H9 (cell line): Measurements from ENCODE around the gene SWAP70. TPM values are rescaled to one million over a fixed set of nuclear protein-coding genes. Genes with fewer than 3 reads are reported as not detected.
A peak's percentile ranks its signal among the peaks of the same experiment; 100 is the strongest.

ENCODE experiments used
- DNase-seq: peaks from one replicate; pipeline ENCODE4 v3.0.0-alpha.2; 2017
- H2AFZ ChIP-seq: one replicate; pipeline ENCODE4 v1.6.1; 2013; ENCODE audit warnings: mild to moderate bottlenecking, low read length, control low read depth, moderate library complexity
- H2AK5ac ChIP-seq: 2 replicates; pipeline ENCODE4 v1.6.1; 2013; ENCODE audit warnings: low read length, control low read depth, mixed read lengths; ENCODE audit not compliant: insufficient read length
- H2BK120ac ChIP-seq: one replicate; pipeline ENCODE4 v1.6.1; 2013; ENCODE audit warnings: low read depth, mild to moderate bottlenecking, low read length, control low read depth, inconsistent platforms; ENCODE audit not compliant: poor library complexity, severe bottlenecking
- H2BK12ac ChIP-seq: 2 replicates; pipeline ENCODE4 v1.6.1; 2013; ENCODE audit warnings: low read length, control low read depth, mixed read lengths, low read depth; ENCODE audit not compliant: insufficient read length
- H2BK15ac ChIP-seq: 2 replicates; pipeline ENCODE4 v1.6.1; 2013; ENCODE audit warnings: low read depth, low read length, control low read depth
- H2BK20ac ChIP-seq: one replicate; pipeline ENCODE4 v1.6.1; 2013; ENCODE audit warnings: low read depth, mild to moderate bottlenecking, low read length, control low read depth, inconsistent platforms; ENCODE audit not compliant: poor library complexity, severe bottlenecking
- H2BK5ac ChIP-seq: 2 replicates; pipeline ENCODE4 v1.6.1; 2013; ENCODE audit warnings: low read length, control low read depth, mixed read lengths; ENCODE audit not compliant: insufficient read length
- H3K14ac ChIP-seq: 2 replicates; pipeline ENCODE4 v1.6.1; 2013; ENCODE audit warnings: low read length, control low read depth; ENCODE audit not compliant: insufficient read depth
- H3K18ac ChIP-seq: 2 replicates; pipeline ENCODE4 v1.6.1; 2013; ENCODE audit warnings: low read depth, mild to moderate bottlenecking, mixed read lengths, low read length, control low read depth; ENCODE audit not compliant: insufficient read length
- H3K23ac ChIP-seq: 2 replicates; pipeline ENCODE4 v1.6.1; 2013; ENCODE audit warnings: low read length, control low read depth, mixed read lengths, low read depth; ENCODE audit not compliant: insufficient read length
- H3K23me2 ChIP-seq: 2 replicates; pipeline ENCODE4 v1.6.1; 2013; ENCODE audit warnings: low read depth, mild to moderate bottlenecking, mixed read lengths, low read length, control low read depth; ENCODE audit not compliant: insufficient read length, poor library complexity, severe bottlenecking
- H3K27ac ChIP-seq: 2 replicates; pipeline ENCODE4 v1.5.1; 2013; ENCODE audit warnings: low read length, control low read depth, mixed read lengths, low read depth; ENCODE audit not compliant: insufficient read length
- H3K27me3 ChIP-seq: 2 replicates; pipeline ENCODE4 v1.6.1; 2013; ENCODE audit warnings: low read length, control low read depth, inconsistent platforms; ENCODE audit not compliant: insufficient read depth
- H3K4ac ChIP-seq: 2 replicates; pipeline ENCODE4 v1.6.1; 2013; ENCODE audit warnings: low read depth, mild to moderate bottlenecking, control low read depth, inconsistent platforms, low read length, moderate library complexity
- H3K4me1 ChIP-seq: 2 replicates; pipeline ENCODE4 v1.6.1; 2013; ENCODE audit warnings: low read length, control low read depth, inconsistent platforms; ENCODE audit not compliant: insufficient read depth
- H3K4me2 ChIP-seq: 2 replicates; pipeline ENCODE4 v1.6.1; 2013; ENCODE audit warnings: low read length, control low read depth, mixed read lengths; ENCODE audit not compliant: insufficient read length, insufficient read depth
- H3K56ac ChIP-seq: 2 replicates; pipeline ENCODE4 v1.6.1; 2013; ENCODE audit warnings: low read depth, mild to moderate bottlenecking, mixed read lengths, low read length, control low read depth; ENCODE audit not compliant: insufficient read length
- H3K79me1 ChIP-seq: 2 replicates; pipeline ENCODE4 v1.6.1; 2013; ENCODE audit warnings: low read depth, mild to moderate bottlenecking, moderate library complexity, low read length, control low read depth, inconsistent platforms; ENCODE audit not compliant: insufficient read depth, poor library complexity, severe bottlenecking
- H3K79me2 ChIP-seq: 2 replicates; pipeline ENCODE4 v1.6.1; 2013; ENCODE audit warnings: low read length, control low read depth, inconsistent platforms; ENCODE audit not compliant: insufficient read depth
- H3K9ac ChIP-seq: 2 replicates; pipeline ENCODE4 v1.6.1; 2013; ENCODE audit warnings: low read length, control low read depth, mixed read lengths; ENCODE audit not compliant: insufficient read length; ENCODE audit errors: extremely low read depth
- H3K9me3 ChIP-seq: one replicate; pipeline ENCODE4 v1.6.1; 2013; ENCODE audit warnings: low read depth, low read length, inconsistent platforms; ENCODE audit not compliant: control insufficient read depth
- H3T11ph ChIP-seq: one replicate; pipeline ENCODE4 v1.6.1; 2013; ENCODE audit warnings: mild to moderate bottlenecking, low read length, control low read depth, inconsistent platforms
- H4K20me1 ChIP-seq: one replicate; pipeline ENCODE4 v1.6.1; 2013; ENCODE audit not compliant: control insufficient read depth, insufficient read length, insufficient read depth
- H4K5ac ChIP-seq: 2 replicates; pipeline ENCODE4 v1.6.1; 2013; ENCODE audit warnings: low read depth, mild to moderate bottlenecking, mixed read lengths, low read length, control low read depth; ENCODE audit not compliant: insufficient read length
- H4K8ac ChIP-seq: replicated peaks from 2 replicates; pipeline ENCODE4 v1.6.1; 2013; ENCODE audit warnings: low read length, control low read depth, mixed read lengths, low read depth; ENCODE audit not compliant: insufficient read length
- H4K91ac ChIP-seq: 2 replicates; pipeline ENCODE4 v1.6.1; 2013; ENCODE audit warnings: low read depth, mild to moderate bottlenecking, moderate library complexity, mixed read lengths, low read length, control low read depth; ENCODE audit not compliant: insufficient read length
- H3K27ac Mint-ChIP-seq, 3 experiments: 2 replicates in 2 of 3; 3 replicates in 1 of 3; pipeline ENCODE4 v1.8.0; 2020 to 2021; ENCODE audit warnings: mixed read lengths in 3 of 3, mild to moderate bottlenecking in 1 of 3, moderate library complexity in 1 of 3
- H3K27me3 Mint-ChIP-seq: 2 replicates; pipeline ENCODE4 v1.8.0; 2021; ENCODE audit warnings: low read depth, mild to moderate bottlenecking, moderate library complexity, mixed read lengths
- H3K36me3 Mint-ChIP-seq, 3 experiments: 2 replicates in 2 of 3; 3 replicates in 1 of 3; pipeline ENCODE4 v1.8.0; 2020 to 2021; ENCODE audit warnings: low read depth in 3 of 3, mixed read lengths in 3 of 3; ENCODE audit not compliant: insufficient read depth in 1 of 3
- H3K4me1 Mint-ChIP-seq, 2 experiments: 2 replicates each; pipeline ENCODE4 v1.8.0; 2020; ENCODE audit warnings: mixed read lengths in 2 of 2
- H3K4me3 Mint-ChIP-seq, 2 experiments: 2 replicates in 1 of 2; 3 replicates in 1 of 2; pipeline ENCODE4 v1.8.0; 2020 to 2021; ENCODE audit warnings: mild to moderate bottlenecking in 2 of 2, mixed read lengths in 2 of 2, moderate library complexity in 1 of 2
- H3K9me3 Mint-ChIP-seq, 2 experiments: 2 replicates in 1 of 2; 3 replicates in 1 of 2; pipeline ENCODE4 v1.8.0; 2020; ENCODE audit warnings: mild to moderate bottlenecking in 2 of 2, mixed read lengths in 2 of 2, moderate library complexity in 1 of 2
- WGBS: extraction: QIAGEN DNeasy Blood & Tissue Kit; methylation state at CpG from one replicate; pipeline ENCODE4 v1.1.7; 2013; ENCODE audit warnings: missing lambda C conversion rate, low lambda C conversion rate, mixed read lengths; ENCODE audit not compliant: insufficient read length; ENCODE audit errors: extremely low coverage; 5-methylcytosine and 5-hydroxymethylcytosine counted together
- total RNA-seq: library from RNA; stranded (reverse); gene quantifications from 2 replicates; pipeline ENCODE4 v1.2.1, GENCODE V29; 2021
- TF ChIP-seq, protein P1 (sequence below): fragments of 200-600 bp; sonication (generic); conservative IDR thresholded peaks from 3 replicates; pipeline ENCODE4 v1.8.0; 2021; ENCODE audit warnings: antibody characterized with exemption, mild to moderate bottlenecking

Gene SWAP70
- total RNA-seq, 1 experiment from 2014 or later: 34.4 TPM

- TF ChIP-seq, protein P1, sequence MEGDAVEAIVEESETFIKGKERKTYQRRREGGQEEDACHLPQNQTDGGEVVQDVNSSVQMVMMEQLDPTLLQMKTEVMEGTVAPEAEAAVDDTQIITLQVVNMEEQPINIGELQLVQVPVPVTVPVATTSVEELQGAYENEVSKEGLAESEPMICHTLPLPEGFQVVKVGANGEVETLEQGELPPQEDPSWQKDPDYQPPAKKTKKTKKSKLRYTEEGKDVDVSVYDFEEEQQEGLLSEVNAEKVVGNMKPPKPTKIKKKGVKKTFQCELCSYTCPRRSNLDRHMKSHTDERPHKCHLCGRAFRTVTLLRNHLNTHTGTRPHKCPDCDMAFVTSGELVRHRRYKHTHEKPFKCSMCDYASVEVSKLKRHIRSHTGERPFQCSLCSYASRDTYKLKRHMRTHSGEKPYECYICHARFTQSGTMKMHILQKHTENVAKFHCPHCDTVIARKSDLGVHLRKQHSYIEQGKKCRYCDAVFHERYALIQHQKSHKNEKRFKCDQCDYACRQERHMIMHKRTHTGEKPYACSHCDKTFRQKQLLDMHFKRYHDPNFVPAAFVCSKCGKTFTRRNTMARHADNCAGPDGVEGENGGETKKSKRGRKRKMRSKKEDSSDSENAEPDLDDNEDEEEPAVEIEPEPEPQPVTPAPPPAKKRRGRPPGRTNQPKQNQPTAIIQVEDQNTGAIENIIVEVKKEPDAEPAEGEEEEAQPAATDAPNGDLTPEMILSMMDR: no peak
- H3K9me3 ChIP-seq: no peaks in the 10 kb centered on the region
- H3K4ac ChIP-seq: no peak overlapping the region
- Mint-ChIP-seq H3K9me3 (peaks cover 10 to 12% of the 10 kb centered on the region in 2 experiments), H3K27me3 (peaks cover 12% of the 10 kb centered on the region), H3K36me3 (peaks cover 14 to 33% (median 21%) of the 10 kb centered on the region in 3 experiments), H3K4me3 (peak overlapping the region; percentile 93 to 95; a peak in 4 of 5 replicates), H3K27ac (no peak overlapping the region), H3K4me1 (peaks cover 11 to 24% of the 10 kb centered on the region in 2 experiments)
- no peak overlapping the region for H2BK5ac ChIP-seq
- H3K27ac ChIP-seq: no peak overlapping the region
- H4K8ac ChIP-seq: no peak overlapping the region
- no peaks in the 10 kb centered on the region for H4K20me1 ChIP-seq
- WGBS: no CpG with 5 or more reads among the region's 2 CpGs
- peaks cover 7% of the 10 kb centered on the region; the same call in 1 of the 2 replicates for H3K79me2 ChIP-seq
- peaks cover 6% of the 10 kb centered on the region for H3K79me1 ChIP-seq
- no peak overlapping the region for H3T11ph ChIP-seq
- no peaks in the 10 kb centered on the region for H3K4me1 ChIP-seq
- H3K4me2 ChIP-seq: no peak overlapping the region
- no peak overlapping the region for H2BK15ac ChIP-seq
- no peak overlapping the region for H4K91ac ChIP-seq
- no peak overlapping the region for H4K5ac ChIP-seq
- H3K18ac ChIP-seq: no peak overlapping the region
- H2BK12ac ChIP-seq: no peak overlapping the region
- H2AFZ ChIP-seq: no peak overlapping the region
- no peaks in the 10 kb centered on the region for H3K27me3 ChIP-seq
- no peak overlapping the region for H3K9ac ChIP-seq
- peaks cover 10% of the 10 kb centered on the region for H3K23me2 ChIP-seq
- no peak overlapping the region for H3K56ac ChIP-seq
- H2BK20ac ChIP-seq: no peak overlapping the region
- no peak for DNase-seq
- no peak overlapping the region for H2BK120ac ChIP-seq
- H3K14ac ChIP-seq: no peak overlapping the region
- H2AK5ac ChIP-seq: no peak overlapping the region
- H3K23ac ChIP-seq: no peak overlapping the region
These were observed 1.9 kb downstream of the SWAP70 start for GRCh38 chr11:9665749-9666148.
